GM21515 (cell line): ENCODE results near the gene BRME1.
A peak's percentile ranks its signal among the peaks of the same experiment; 100 is the strongest.

ENCODE experiments used
- ATAC-seq: cut with Tn5 transposase; IDR thresholded peaks from one replicate; pipeline ENCODE4 v1.9.1; 2021; ENCODE audit not compliant: unreplicated experiment

The BRME1 gene

GRCh38 chr19:13847407-13848339, 58.2 kb downstream of the BRME1 start:
- peak; percentile 29 for ATAC-seq

- ATAC-seq: peak; percentile 48
Observed at GRCh38 chr19:13846557-13847406, 59.1 kb downstream of the BRME1 start.

GRCh38 chr19:13844130-13844631, 61.7 kb downstream of the BRME1 start:
- ATAC-seq: no peak

GRCh38 chr19:13843104-13843921, 62.6 kb downstream of the BRME1 start:
- no peak for ATAC-seq

GRCh38 chr19:13842291-13843103, 63.4 kb downstream of the BRME1 start:
- ATAC-seq: no peak

- no peak for ATAC-seq
Observed at GRCh38 chr19:13841962-13842290, 64.0 kb downstream of the BRME1 start.

- no peak for ATAC-seq
Observed at GRCh38 chr19:13841086-13841961, 64.6 kb downstream of the BRME1 start.

- ATAC-seq: no peak
Observed at GRCh38 chr19:13840305-13841085, 65.4 kb downstream of the BRME1 start.

- no peak for ATAC-seq
Observed at GRCh38 chr19:13839938-13840304, 66.0 kb downstream of the BRME1 start.

GRCh38 chr19:13839130-13839937, 66.6 kb downstream of the BRME1 start:
- peak; percentile 28 for ATAC-seq

GRCh38 chr19:13838435-13839129, 67.3 kb downstream of the BRME1 start:
- no peak for ATAC-seq

GRCh38 chr19:13835791-13836723, 69.9 kb downstream of the BRME1 start:
- ATAC-seq: no peak

- ATAC-seq: no peak
Observed at GRCh38 chr19:13834244-13835069, 71.5 kb downstream of the BRME1 start.

- peak; percentile 65 for ATAC-seq
Observed at GRCh38 chr19:13833330-13834243, 72.3 kb downstream of the BRME1 start.
